IMR-90 (cell line): ENCODE measurements around the gene AGBL1. TPM values are rescaled to one million over a fixed set of nuclear protein-coding genes. Genes with fewer than 3 reads are reported as not detected.

Experiments
- ATAC-seq: fragments of 200-7000 bp; cut with Tn5 transposase; 2 replicates; pipeline ENCODE4 v1.9.1; 2020; ENCODE audit warnings: low read depth, mild to moderate bottlenecking, moderate library complexity
- BruUV-seq: library from RNA; stranded (reverse); fragments of 400-500 nt; replicated peaks from 2 replicates; lab custom pipeline; 2021; lab: Mats Ljungman, UMichigan
- CTCF ChIA-PET: fragments of 300-600 bp; formaldehyde crosslinking; extraction: SDS; loops from one replicate; lab custom pipeline; 2021; ENCODE audit warnings: antibody characterized with exemption; lab: Yijun Ruan, JAX
- POLR2A ChIA-PET: fragments of 300-600 bp; sonication (Branson Sonifier 250); formaldehyde crosslinking; loops from one replicate; lab custom pipeline; 2022; ENCODE audit warnings: antibody characterized with exemption; ENCODE audit not compliant: unreplicated experiment; lab: Charles Lee
- DNase-seq: peaks from one replicate; pipeline ENCODE4 v3.0.0; 2013
- H2AFZ ChIP-seq: replicated peaks from 2 replicates; pipeline ENCODE3; 2013; ENCODE audit warnings: low read length, mild to moderate bottlenecking; ENCODE audit not compliant: poor library complexity
- H2AK5ac ChIP-seq: 2 replicates; pipeline ENCODE4 v1.6.1; 2013; ENCODE audit warnings: low read depth, low read length, inconsistent platforms
- H2AK9ac ChIP-seq: replicated peaks from 2 replicates; pipeline ENCODE3; 2013; ENCODE audit warnings: mild to moderate bottlenecking, low read depth, low read length, moderate library complexity; ENCODE audit not compliant: poor library complexity
- H2BK120ac ChIP-seq: 2 replicates; pipeline ENCODE4 v1.6.1; 2013; ENCODE audit warnings: low read depth, low read length, inconsistent platforms
- H2BK15ac ChIP-seq: 3 replicates; pipeline ENCODE4 v1.6.1; 2013; ENCODE audit warnings: low read depth, low read length, inconsistent platforms
- H2BK20ac ChIP-seq: 2 replicates; pipeline ENCODE4 v1.6.1; 2013; ENCODE audit warnings: low read depth, mild to moderate bottlenecking, inconsistent platforms, low read length, moderate library complexity
- H2BK5ac ChIP-seq: 2 replicates; pipeline ENCODE4 v1.6.1; 2013; ENCODE audit warnings: mild to moderate bottlenecking, low read depth, low read length, inconsistent platforms; ENCODE audit not compliant: poor library complexity, severe bottlenecking
- H3K14ac ChIP-seq: replicated peaks from 2 replicates; pipeline ENCODE4 v1.6.1; 2013; ENCODE audit warnings: low read depth, low read length, inconsistent platforms
- H3K18ac ChIP-seq: 2 replicates; pipeline ENCODE4 v1.6.1; 2013; ENCODE audit warnings: low read depth, low read length, control low read depth
- H3K23ac ChIP-seq: 2 replicates; pipeline ENCODE4 v1.6.1; 2013; ENCODE audit warnings: low read depth, low read length, inconsistent platforms
- H3K27ac ChIP-seq: 2 replicates; pipeline ENCODE4 v1.5.1; 2013; ENCODE audit warnings: mild to moderate bottlenecking, control low read depth, low read length; ENCODE audit not compliant: insufficient read depth
- H3K27me3 ChIP-seq: 2 replicates; pipeline ENCODE4 v1.6.1; 2013; ENCODE audit warnings: low read length; ENCODE audit not compliant: control insufficient read depth, insufficient read depth
- H3K36me3 ChIP-seq: 2 replicates; pipeline ENCODE4 v1.6.1; 2013; ENCODE audit warnings: low read length, mixed read lengths; ENCODE audit not compliant: control insufficient read depth, insufficient read depth
- H3K4ac ChIP-seq: 2 replicates; pipeline ENCODE4 v1.6.1; 2013; ENCODE audit warnings: low read depth, low read length, inconsistent platforms
- H3K4me1 ChIP-seq: 2 replicates; pipeline ENCODE4 v1.6.1; 2013; ENCODE audit warnings: low read length, mixed read lengths; ENCODE audit not compliant: control insufficient read depth, insufficient read depth
- H3K4me2 ChIP-seq: 2 replicates; pipeline ENCODE4 v1.6.1; 2013; ENCODE audit warnings: low read depth, mild to moderate bottlenecking, control low read depth, low read length, moderate library complexity
- H3K4me3 ChIP-seq: 2 replicates; pipeline ENCODE4 v1.5.1; 2013; ENCODE audit warnings: low read depth, mild to moderate bottlenecking, control low read depth, low read length, moderate library complexity; ENCODE audit not compliant: insufficient read depth
- H3K56ac ChIP-seq: 2 replicates; pipeline ENCODE4 v1.6.1; 2013; ENCODE audit warnings: low read length, inconsistent platforms; ENCODE audit not compliant: insufficient read depth; ENCODE audit errors: extremely low read depth
- H3K79me1 ChIP-seq, 2 experiments: 2 replicates each; pipeline ENCODE4 v1.6.1; 2013; ENCODE audit warnings: low read length in 2 of 2, inconsistent platforms in 1 of 2, low read depth in 1 of 2
- H3K9ac ChIP-seq: 2 replicates; pipeline ENCODE4 v1.6.1; 2013; ENCODE audit warnings: low read depth, low read length, control low read depth
- H3K9me1 ChIP-seq: 2 replicates; pipeline ENCODE4 v1.6.1; 2013; ENCODE audit warnings: low read length, inconsistent platforms; ENCODE audit not compliant: insufficient read depth
- H3K9me3 ChIP-seq: 2 replicates; pipeline ENCODE4 v1.6.1; 2013; ENCODE audit warnings: low read length; ENCODE audit not compliant: control insufficient read depth, insufficient read depth
- H4K20me1 ChIP-seq: 2 replicates; pipeline ENCODE4 v1.6.1; 2013; ENCODE audit warnings: low read length, inconsistent platforms; ENCODE audit not compliant: insufficient read depth
- H4K5ac ChIP-seq: 2 replicates; pipeline ENCODE4 v1.6.1; 2013; ENCODE audit warnings: mild to moderate bottlenecking, low read depth, low read length, control low read depth
- H4K8ac ChIP-seq, 2 experiments: 2 replicates each; pipeline ENCODE4 v1.6.1; 2013; ENCODE audit warnings: low read depth in 2 of 2, low read length in 2 of 2, control low read depth in 1 of 2, inconsistent platforms in 1 of 2
- H4K91ac ChIP-seq: 2 replicates; pipeline ENCODE4 v1.6.1; 2013; ENCODE audit warnings: low read depth, low read length, inconsistent platforms; ENCODE audit not compliant: insufficient read depth
- BHLHE40 ChIP-seq: fragments of 150-350 bp; IDR thresholded peaks from 2 replicates; pipeline ENCODE4 v1.6.1; 2016; ENCODE audit warnings: mild to moderate bottlenecking, low read depth, low read length
- CEBPB ChIP-seq: IDR thresholded peaks from 2 replicates; pipeline ENCODE4 v1.6.1; 2012; ENCODE audit warnings: low read depth, low read length, improper control_type of control experiment
- CHD1 ChIP-seq: IDR thresholded peaks from 2 replicates; pipeline ENCODE4 v1.6.1; 2012; ENCODE audit warnings: low read depth, low read length, improper control_type of control experiment
- CTCF ChIP-seq: conservative IDR thresholded peaks from 2 replicates; pipeline ENCODE4 v1.5.1; 2012; ENCODE audit warnings: mild to moderate bottlenecking, low read depth, low read length, improper control_type of control experiment
- ELK1 ChIP-seq: fragments of 150-350 bp; IDR thresholded peaks from 2 replicates; pipeline ENCODE4 v1.6.1; 2016; ENCODE audit warnings: low read depth, mild to moderate bottlenecking, low read length, moderate library complexity, borderline replicate concordance
- FOS ChIP-seq: fragments of 150-350 bp; IDR thresholded peaks from 2 replicates; pipeline ENCODE4 v1.6.1; 2016; ENCODE audit warnings: low read depth, low read length
- MAFK ChIP-seq: IDR thresholded peaks from 2 replicates; pipeline ENCODE4 v1.6.1; 2012; ENCODE audit warnings: low read depth, low read length, improper control_type of control experiment
- MAZ ChIP-seq: IDR thresholded peaks from 2 replicates; pipeline ENCODE4 v1.6.1; 2012; ENCODE audit warnings: low read depth, mild to moderate bottlenecking, low read length, improper control_type of control experiment, moderate library complexity, borderline replicate concordance
- POLR2A ChIP-seq: IDR thresholded peaks from 2 replicates; pipeline ENCODE4 v1.6.1; 2012; ENCODE audit warnings: mild to moderate bottlenecking, low read depth, low read length
- RAD21 ChIP-seq: IDR thresholded peaks from 2 replicates; pipeline ENCODE4 v1.6.1; 2012; ENCODE audit warnings: low read length, improper control_type of control experiment
- RCOR1 ChIP-seq: IDR thresholded peaks from 2 replicates; pipeline ENCODE4 v1.6.1; 2012; ENCODE audit warnings: mild to moderate bottlenecking, low read length, improper control_type of control experiment; ENCODE audit not compliant: insufficient replicate concordance
- RFX5 ChIP-seq: IDR thresholded peaks from 2 replicates; pipeline ENCODE4 v1.8.0; 2012; ENCODE audit warnings: low read depth, mild to moderate bottlenecking, low read length, moderate library complexity
- USF2 ChIP-seq: fragments of 150-350 bp; IDR thresholded peaks from 2 replicates; pipeline ENCODE4 v1.6.1; 2017; ENCODE audit warnings: mild to moderate bottlenecking, antibody characterized with exemption, low read length, low read depth
- WGBS, 2 experiments: methylation state at CpG; one replicate each; pipeline versions ENCODE4 v1.1.5 to v1.1.7; 2013; ENCODE audit warnings: missing lambda C conversion rate in 2 of 2; ENCODE audit not compliant: insufficient read length in 1 of 2; ENCODE audit errors: extremely low coverage in 2 of 2; 5-methylcytosine and 5-hydroxymethylcytosine counted together
- dilution Hi-C: fragments of 300-500 bp; cut with HindIII; formaldehyde crosslinking; loops from one replicate; pipeline ENCODE4 v1.14.3; 2018; ENCODE audit warnings: low sequenced_read_pairs; ENCODE audit not compliant: unreplicated experiment
- in situ Hi-C: fragments of 300-500 bp; cut with MboI; formaldehyde crosslinking; loops from 3 replicates; pipeline ENCODE4 v1.14.3; 2019; ENCODE audit warnings: low sequenced_read_pairs, inconsistent platforms, mixed read lengths
- intact Hi-C: fragments of 100-400 bp; cut with micrococcal nuclease; formaldehyde crosslinking; loops from 2 replicates; pipeline ENCODE4 v1.10.0; 2022
- polyA plus RNA-seq, 3 experiments: library from polyadenylated mRNA; depleted of rRNA; stranded (reverse); fragments of >200 nt; gene quantifications; 2 replicates each; pipeline ENCODE4 v1.2.3, GENCODE V29; 2012; ENCODE audit warnings: low replicate concordance in 1 of 3
- total RNA-seq: library from RNA; depleted of rRNA; stranded (reverse); fragments of >200 nt; gene quantifications from 2 replicates; pipeline ENCODE4 v1.2.3, GENCODE V29; 2012

Gene AGBL1
- total and polyA plus RNA-seq, 2 of the 4 experiments (the other 2 are of a cell fraction), result not detected

GRCh38 chr15:86876387-86876944 lies 796.8 kb downstream of the AGBL1 start:
- H2AK9ac ChIP-seq, result no peak overlapping the region
- no CpG with 5 or more reads among the region's 4 CpGs for WGBS, 2 experiments
- no peaks in the 10 kb centered on the region for H4K20me1 ChIP-seq
- no peak overlapping the region for H3K27ac ChIP-seq
- TF ChIP-seq CTCF (no peak), USF2 (no peak), ELK1 (no peak), MAZ (no peak), RFX5 (no peak), BHLHE40 (no peak), RAD21 (no peak), FOS (no peak), CEBPB (no peak), POLR2A (no peak), CHD1 (no peak), MAFK (no peak), RCOR1 (no peak)
- no peak overlapping the region for H2BK120ac ChIP-seq
- no peak overlapping the region for H2BK5ac ChIP-seq
- H3K23ac ChIP-seq, result no peak overlapping the region
- H3K9me3 ChIP-seq, result peaks cover 14% of the 10 kb centered on the region
- H4K5ac ChIP-seq, result no peak overlapping the region
- H3K27me3 ChIP-seq, result no peaks in the 10 kb centered on the region
- no peak for DNase-seq
- H3K9me1 ChIP-seq, result no peaks in the 10 kb centered on the region
- no peak overlapping the region for H2AK5ac ChIP-seq
- no peak overlapping the region for H2BK15ac ChIP-seq
- no peaks in the 10 kb centered on the region for H3K79me1 ChIP-seq
- no peak for ATAC-seq
- in situ Hi-C loops, result no loop called here
- CTCF ChIA-PET, result no interaction called here
- H3K14ac ChIP-seq, result no peak overlapping the region
- H4K8ac ChIP-seq, result no peak overlapping the region
- no peak overlapping the region for H3K9ac ChIP-seq
- no peaks in the 10 kb centered on the region for H3K4me1 ChIP-seq
- intact Hi-C loops, result no loop called here
- no TSS peak for BruUV-seq
- H3K18ac ChIP-seq, result no peak overlapping the region
- POLR2A ChIA-PET, result interaction anchor here (0.5 kb wide), 1 partner anchor 67 kb away, joined by 4 read pairs; no protein-coding TSS in a partner anchor
- no peak overlapping the region for H4K91ac ChIP-seq
- dilution Hi-C loops, result no loop called here
- no peak overlapping the region for H3K4me3 ChIP-seq
- no peak overlapping the region for H3K4ac ChIP-seq
- H3K4me2 ChIP-seq, result no peak overlapping the region
- H3K36me3 ChIP-seq, result no peaks in the 10 kb centered on the region
- H2AFZ ChIP-seq, result no peak overlapping the region
- H3K56ac ChIP-seq, result no peak overlapping the region
- no peak overlapping the region for H2BK20ac ChIP-seq
